H1 (cell line): ENCODE results near the gene GCK. TPM values are rescaled to one million over a fixed set of nuclear protein-coding genes. Genes with fewer than 3 reads are reported as not detected.

Source experiments
- CBX8 ChIP-seq: fragments of 300-800, 300-1000 bp; sonication (generic); IDR thresholded peaks from 2 replicates; pipeline ENCODE4 v1.7.1; 2016; ENCODE audit warnings: low read depth, low read length, borderline replicate concordance
- KDM1A ChIP-seq: fragments of 200-600, 300-600 bp; sonication (generic); IDR thresholded peaks from 2 replicates; pipeline ENCODE4 v1.7.1; 2016; ENCODE audit warnings: mild to moderate bottlenecking, low read length, borderline replicate concordance
- KDM4A ChIP-seq: IDR thresholded peaks from one replicate; pipeline ENCODE4 v1.7.1; 2012; ENCODE audit warnings: low read depth, mild to moderate bottlenecking, moderate library complexity, low read length, inconsistent platforms; ENCODE audit not compliant: severe bottlenecking
- SIX5 ChIP-seq: IDR thresholded peaks from 2 replicates; pipeline ENCODE4 v1.6.1; 2011; ENCODE audit warnings: mild to moderate bottlenecking, low read depth, low read length
- SUZ12 ChIP-seq: fragments of 200-600 bp; sonication (generic); IDR thresholded peaks from 2 replicates; pipeline ENCODE4 v1.6.1; 2012; ENCODE audit warnings: mild to moderate bottlenecking, inconsistent platforms, low read length, moderate library complexity, mixed read lengths
- polyA plus RNA-seq, 7 experiments: library from polyadenylated mRNA; depleted of rRNA in 3 of 7; stranded (reverse) in 5 of 7; unstranded in 2 of 7; fragments of >200 nt in 5 of 7; fragments of 200-250 nt in 2 of 7; gene quantifications; 1 replicate in 5 of 7; 2 replicates in 1 of 7; 4 replicates in 1 of 7; pipeline versions ENCODE4 v1.2.1 to v1.2.3, GENCODE V29; 2011 to 2013; ENCODE audit warnings: missing spikeins in 2 of 7, mixed read lengths in 2 of 7
- total RNA-seq: library from RNA; stranded (reverse); fragmentation: NEBNext Ultra II Directional; extraction: Animal tissue kit (Norgen Biotek cat#: 25700); gene quantifications from 2 replicates; pipeline ENCODE4 v1.2.1, GENCODE V29; 2021

The GCK gene
- total and polyA plus RNA-seq, 2 of the 8 experiments (the other 6 are each of a cell fraction or from before 2014, with no cell fraction given) = 2.4 to 4.9 TPM

GRCh38 chr7:44226396-44226753 lies 37.1 kb upstream of the GCK start (continued):
- TF ChIP-seq SIX5 = no peak
- TF ChIP-seq SUZ12 = no peak
- TF ChIP-seq CBX8 = no peak
- TF ChIP-seq KDM4A = no peak
- no peak for TF ChIP-seq KDM1A
